Endodermal cell (in vitro differentiated cells): ENCODE measurements around the gene CCDC92B. TPM values are rescaled to one million over a fixed set of nuclear protein-coding genes. Genes with fewer than 3 reads are reported as not detected.
A peak's percentile ranks its signal among the peaks of the same experiment; 100 is the strongest.
"Not testable (repeated sequence)": the region's sequence is repeated elsewhere in the genome, so short reads cannot be mapped to it uniquely, and the experiment has no call there.

ENCODE experiments used
- DNase-seq: peaks from one replicate; pipeline ENCODE4 v3.0.0-alpha.2; 2017
- H3K27ac ChIP-seq: 2 replicates; pipeline ENCODE4 v1.5.1; 2013; ENCODE audit warnings: mild to moderate bottlenecking, low read depth, low read length, moderate library complexity
- H3K27me3 ChIP-seq: 2 replicates; pipeline ENCODE4 v1.6.1; 2013; ENCODE audit warnings: mild to moderate bottlenecking, low read length, moderate library complexity; ENCODE audit not compliant: insufficient read depth, control insufficient read depth, poor library complexity, severe bottlenecking
- H3K36me3 ChIP-seq: 2 replicates; pipeline ENCODE4 v1.7.0; 2013; ENCODE audit warnings: mild to moderate bottlenecking, low read length, moderate library complexity; ENCODE audit not compliant: control insufficient read depth, insufficient read depth
- H3K4me1 ChIP-seq: one replicate; pipeline ENCODE4 v1.7.0; 2013; ENCODE audit warnings: low read length; ENCODE audit not compliant: control insufficient read depth, insufficient read depth
- H3K4me3 ChIP-seq: 2 replicates; pipeline ENCODE4 v1.5.1; 2013; ENCODE audit warnings: mild to moderate bottlenecking, low read length, moderate library complexity
- H3K9ac ChIP-seq: 2 replicates; pipeline ENCODE4 v1.6.1; 2013; ENCODE audit warnings: mild to moderate bottlenecking, low read length, moderate library complexity; ENCODE audit not compliant: poor library complexity, severe bottlenecking; ENCODE audit errors: extremely low read depth
- H3K9me3 ChIP-seq: 2 replicates; pipeline ENCODE4 v1.6.1; 2013; ENCODE audit warnings: mild to moderate bottlenecking, low read length, moderate library complexity; ENCODE audit not compliant: control insufficient read depth
- H3K27ac Mint-ChIP-seq: 2 replicates; pipeline ENCODE4 v1.8.0; 2020; ENCODE audit warnings: mixed read lengths
- H3K27me3 Mint-ChIP-seq: 2 replicates; pipeline ENCODE4 v1.8.0; 2021; ENCODE audit warnings: mild to moderate bottlenecking, mixed read lengths; ENCODE audit not compliant: insufficient read depth
- H3K36me3 Mint-ChIP-seq: 2 replicates; pipeline ENCODE4 v1.8.0; 2020; ENCODE audit warnings: low read depth, mixed read lengths
- H3K4me1 Mint-ChIP-seq: 2 replicates; pipeline ENCODE4 v1.8.0; 2020; ENCODE audit warnings: mixed read lengths
- H3K4me3 Mint-ChIP-seq: 2 replicates; pipeline ENCODE4 v1.8.0; 2020; ENCODE audit warnings: mild to moderate bottlenecking, moderate library complexity, mixed read lengths
- H3K9me3 Mint-ChIP-seq: 2 replicates; pipeline ENCODE4 v1.8.0; 2020; ENCODE audit warnings: mild to moderate bottlenecking, mixed read lengths
- CTCF ChIP-seq: fragments of 200-600 bp; sonication (generic); conservative IDR thresholded peaks from 2 replicates; pipeline ENCODE4 v1.5.0; 2021; ENCODE audit warnings: antibody characterized with exemption, mild to moderate bottlenecking
- WGBS, 2 experiments: methylation state at CpG; one replicate each; pipeline versions ENCODE4 v1.1.5 to v1.1.7; 2013; ENCODE audit warnings: missing lambda C conversion rate in 2 of 2, mixed read lengths in 1 of 2; ENCODE audit not compliant: insufficient coverage in 1 of 2, insufficient read length in 1 of 2; 5-methylcytosine and 5-hydroxymethylcytosine counted together
- total RNA-seq, 2 donors: library from RNA; stranded (reverse); fragmentation: NEBNext Ultra II Directional in 1 of 2; extraction: Animal tissue kit (Norgen Biotek cat#: 25700) in 1 of 2; gene quantifications; 2 replicates in 1 of 2; 3 replicates in 1 of 2; pipeline ENCODE4 v1.2.1, GENCODE V29; 2021

CCDC92B gene
- total RNA-seq, 2 donors from 2014 or later = 4.3 to 5.8 TPM

GRCh38 chr17:2682176-2682938 lies 67.1 kb downstream of the CCDC92B start:
- Mint-ChIP-seq H3K36me3 (peaks cover 56% of the 10 kb centered on the region), H3K27me3 (no peaks in the 10 kb centered on the region), H3K4me1 (peaks cover 24% of the 10 kb centered on the region), H3K27ac (no peak overlapping the region), H3K4me3 (no peak overlapping the region), H3K9me3 (no peaks in the 10 kb centered on the region)
- Histone ChIP-seq H3K36me3 (peaks cover 73% of the 10 kb centered on the region), H3K9ac (no peak overlapping the region), H3K4me1 (no peaks in the 10 kb centered on the region), H3K9me3 (no peaks in the 10 kb centered on the region), H3K4me3 (no peak overlapping the region), H3K27me3 (no peaks in the 10 kb centered on the region), H3K27ac (no peak overlapping the region)
- WGBS, 2 experiments = 96 to 97% methylated on average over 3 of the region's 3 CpGs
- no peak for DNase-seq
- no peak for TF ChIP-seq CTCF

- Mint-ChIP-seq H3K27me3 (no peaks in the 10 kb centered on the region), H3K9me3 (no peaks in the 10 kb centered on the region), H3K4me1 (peaks cover 24% of the 10 kb centered on the region), H3K36me3 (peaks cover 61% of the 10 kb centered on the region), H3K4me3 (no peak overlapping the region), H3K27ac (no peak overlapping the region)
- no peaks in the 10 kb centered on the region for H3K4me1 ChIP-seq
- H3K36me3 ChIP-seq = peaks cover 80% of the 10 kb centered on the region
- H3K9me3 ChIP-seq = no peaks in the 10 kb centered on the region
- H3K4me3 ChIP-seq = no peak overlapping the region
- 88 to 93% methylated on average over 6 to 7 of the region's 7 CpGs for WGBS, 2 experiments
- peak; percentile 28 for DNase-seq
- TF ChIP-seq CTCF = no peak
- no peak overlapping the region for H3K27ac ChIP-seq
- no peaks in the 10 kb centered on the region for H3K27me3 ChIP-seq
- no peak overlapping the region for H3K9ac ChIP-seq
Measured at GRCh38 chr17:2681650-2682049, 67.8 kb downstream of the CCDC92B start.

- H3K27ac ChIP-seq = no peak overlapping the region
- H3K27me3 ChIP-seq = no peaks in the 10 kb centered on the region
- Mint-ChIP-seq H3K27me3 (no peaks in the 10 kb centered on the region), H3K9me3 (no peaks in the 10 kb centered on the region), H3K36me3 (peaks cover 68% of the 10 kb centered on the region), H3K4me3 (no peak overlapping the region), H3K27ac (no peak overlapping the region), H3K4me1 (peaks cover 24% of the 10 kb centered on the region)
- no peak overlapping the region for H3K9ac ChIP-seq
- TF ChIP-seq CTCF = no peak
- DNase-seq = peak; percentile 28
- H3K4me1 ChIP-seq = no peaks in the 10 kb centered on the region
- WGBS, 2 experiments = 94 to 95% methylated on average over 2 of the region's 2 CpGs
- H3K36me3 ChIP-seq = peaks cover 87% of the 10 kb centered on the region
- H3K4me3 ChIP-seq = no peak overlapping the region
- H3K9me3 ChIP-seq = no peaks in the 10 kb centered on the region
Measured at GRCh38 chr17:2680961-2681360, 68.5 kb downstream of the CCDC92B start.

GRCh38 chr17:2679247-2679646 lies 70.2 kb downstream of the CCDC92B start:
- H3K9me3 Mint-ChIP-seq = not testable (repeated sequence)

More at GRCh38 chr17:2679247-2679646, 70.2 kb downstream of the CCDC92B start:
- H3K4me1 ChIP-seq, H3K27ac Mint-ChIP-seq, DNase-seq, H3K4me3 ChIP-seq, H3K9ac ChIP-seq, H3K27ac ChIP-seq, H3K9me3 ChIP-seq, H3K4me3 Mint-ChIP-seq, H3K27me3 Mint-ChIP-seq, H3K27me3 ChIP-seq: not testable (repeated sequence)
- 96 to 100% methylated on average over 1 of the region's 1 CpG for WGBS, 2 experiments
- H3K36me3 Mint-ChIP-seq = peaks cover 81% of the 10 kb centered on the region
- peaks cover 20% of the 10 kb centered on the region for H3K4me1 Mint-ChIP-seq
- peaks cover 91% of the 10 kb centered on the region for H3K36me3 ChIP-seq
